K562 (cell line): Measurements from ENCODE around the gene NAA40. TPM values are rescaled to one million over a fixed set of nuclear protein-coding genes. Genes with fewer than 3 reads are reported as not detected.

Experiments
- FOXJ3 ChIP-seq: sonication (generic); formaldehyde crosslinking; IDR thresholded peaks from 2 replicates; pipeline ENCODE4 v1.4.0; 2020; ENCODE audit warnings: mild to moderate bottlenecking, missing genetic modification reagents
- MTA2 ChIP-seq: fragments of 450-650 bp; IDR thresholded peaks from 2 replicates; pipeline ENCODE4 v1.6.1; 2016; ENCODE audit warnings: low read depth
- POLR2G ChIP-seq: fragments of 200-400 bp; formaldehyde crosslinking; IDR thresholded peaks from 2 replicates; pipeline ENCODE4 v1.6.1; 2017; ENCODE audit warnings: low read depth, mild to moderate bottlenecking, antibody characterized with exemption, low read length, moderate library complexity
- RBFOX2 ChIP-seq: fragments of 200-400 bp; formaldehyde crosslinking; IDR thresholded peaks from 2 replicates; pipeline ENCODE4 v1.6.1; 2017; ENCODE audit warnings: low read depth, mild to moderate bottlenecking, low read length, moderate library complexity
- RBM25 ChIP-seq: fragments of 200-400 bp; formaldehyde crosslinking; IDR thresholded peaks from 2 replicates; pipeline ENCODE4 v1.6.1; 2018; ENCODE audit warnings: low read length, low read depth, moderate library complexity; ENCODE audit not compliant: severe bottlenecking
- SMAD3 ChIP-seq: fragments of 450-650 bp; formaldehyde crosslinking; conservative IDR thresholded peaks from 2 replicates; pipeline ENCODE4 v1.4.0; 2020; ENCODE audit warnings: mild to moderate bottlenecking
- ZEB2 ChIP-seq: fragments of 450-650 bp; IDR thresholded peaks from 2 replicates; pipeline ENCODE4 v1.6.1; 2016
- ZNF274 ChIP-seq: IDR thresholded peaks from 2 replicates; pipeline ENCODE4 v1.6.1; 2011; ENCODE audit warnings: low read depth, mild to moderate bottlenecking, low read length, moderate library complexity, borderline replicate concordance
- polyA plus RNA-seq, 8 experiments: library from polyadenylated mRNA; depleted of rRNA in 4 of 8; stranded (reverse) in 5 of 8; unstranded in 3 of 8; fragments of >200 nt; fragmentation: Nextera tagmentation in 2 of 8; fragmentation: Illumina TruSeq in 1 of 8; extraction: Ambion mirVana in 2 of 8; extraction: Trizol in 1 of 8; gene quantifications; 2 replicates each; pipeline versions ENCODE4 v1.2.1 to v1.2.3, GENCODE V29; 2011 to 2014; ENCODE audit warnings: inconsistent platforms in 1 of 8, missing spikeins in 1 of 8
- total RNA-seq, 7 experiments: library from RNA; depleted of rRNA in 6 of 7; stranded (reverse); fragments of >200 nt in 6 of 7; fragmentation: Illumina TruSeq in 2 of 7; extraction: Trizol in 2 of 7; gene quantifications; 2 replicates each; pipeline versions ENCODE4 v1.2.1 to v1.2.3, GENCODE V29; 2011 to 2021; ENCODE audit warnings: low replicate concordance in 1 of 7
- TF ChIP-seq, protein P1 (sequence below): sonication (generic); formaldehyde crosslinking; IDR thresholded peaks from 2 replicates; pipeline ENCODE4 v1.8.0; 2022; ENCODE audit warnings: mild to moderate bottlenecking, missing genetic modification reagents
- TF ChIP-seq, protein P2 (sequence below): fragments of 250-450 bp; sonication (Bioruptor Pico); IDR thresholded peaks from 2 replicates; pipeline ENCODE4 v1.4.0; 2020
- TF ChIP-seq, protein P3 (sequence below), 2 experiments: fragments of 450-650 bp; IDR thresholded peaks; 2 replicates each; pipeline ENCODE4 v1.6.1; 2018; ENCODE audit warnings: mild to moderate bottlenecking in 2 of 2, low read depth in 1 of 2; ENCODE audit not compliant: partially characterized antibody in 2 of 2

The NAA40 gene
- total and polyA plus RNA-seq, 9 of the 15 experiments (the other 6 are each of a cell fraction or from before 2014, with no cell fraction given): 6.2 to 39.0 (median 23.1) TPM

DNA sequence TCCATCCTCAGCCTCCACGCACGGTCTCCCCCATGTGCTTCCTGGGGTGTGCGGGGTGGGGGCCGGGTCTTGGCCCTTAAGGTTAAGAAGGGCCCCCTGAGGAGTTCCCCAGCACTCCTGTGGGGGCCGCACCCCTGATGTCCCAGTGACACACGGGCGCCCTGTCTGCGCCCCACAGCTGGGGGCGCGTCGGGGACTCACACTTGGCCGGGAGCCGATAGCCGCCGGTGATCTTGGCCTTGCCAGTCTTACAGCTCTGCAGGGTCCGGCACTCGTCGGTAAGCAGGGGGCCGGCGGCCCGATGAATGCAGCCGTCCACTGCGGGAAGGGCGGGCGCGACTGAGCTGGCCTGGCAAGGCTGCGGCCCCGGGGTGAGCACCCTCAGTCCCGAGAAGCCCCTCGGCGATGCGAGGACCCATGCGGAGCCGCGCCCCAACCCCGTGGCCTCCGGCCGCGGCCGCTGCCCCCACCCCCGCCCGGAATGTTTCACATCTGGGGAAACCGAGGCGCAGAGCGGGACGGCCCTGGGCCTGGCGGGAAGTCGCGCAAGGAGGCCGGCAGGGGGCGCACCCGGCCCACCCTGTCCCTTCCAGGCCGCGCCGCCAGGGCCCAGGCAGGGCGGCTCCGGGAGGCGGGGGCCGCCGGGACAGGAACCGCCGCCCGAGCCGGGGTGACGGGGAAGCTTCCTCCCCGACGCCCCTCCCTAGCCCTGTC lies 61.4 kb downstream of the NAA40 start (continued):
- TF ChIP-seq, protein P1, sequence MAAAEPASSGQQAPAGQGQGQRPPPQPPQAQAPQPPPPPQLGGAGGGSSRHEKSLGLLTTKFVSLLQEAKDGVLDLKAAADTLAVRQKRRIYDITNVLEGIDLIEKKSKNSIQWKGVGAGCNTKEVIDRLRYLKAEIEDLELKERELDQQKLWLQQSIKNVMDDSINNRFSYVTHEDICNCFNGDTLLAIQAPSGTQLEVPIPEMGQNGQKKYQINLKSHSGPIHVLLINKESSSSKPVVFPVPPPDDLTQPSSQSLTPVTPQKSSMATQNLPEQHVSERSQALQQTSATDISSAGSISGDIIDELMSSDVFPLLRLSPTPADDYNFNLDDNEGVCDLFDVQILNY (CRISPR knock-in tag): no peak
- TF ChIP-seq SMAD3 (CRISPR knock-in tag) (no peak), ZNF274 (no peak), FOXJ3 (CRISPR knock-in tag) (no peak), MTA2 (no peak), RBFOX2 (peak; percentile 28), POLR2G (peak; percentile 62), ZEB2 (no peak), RBM25 (no peak)
- TF ChIP-seq, protein P2, sequence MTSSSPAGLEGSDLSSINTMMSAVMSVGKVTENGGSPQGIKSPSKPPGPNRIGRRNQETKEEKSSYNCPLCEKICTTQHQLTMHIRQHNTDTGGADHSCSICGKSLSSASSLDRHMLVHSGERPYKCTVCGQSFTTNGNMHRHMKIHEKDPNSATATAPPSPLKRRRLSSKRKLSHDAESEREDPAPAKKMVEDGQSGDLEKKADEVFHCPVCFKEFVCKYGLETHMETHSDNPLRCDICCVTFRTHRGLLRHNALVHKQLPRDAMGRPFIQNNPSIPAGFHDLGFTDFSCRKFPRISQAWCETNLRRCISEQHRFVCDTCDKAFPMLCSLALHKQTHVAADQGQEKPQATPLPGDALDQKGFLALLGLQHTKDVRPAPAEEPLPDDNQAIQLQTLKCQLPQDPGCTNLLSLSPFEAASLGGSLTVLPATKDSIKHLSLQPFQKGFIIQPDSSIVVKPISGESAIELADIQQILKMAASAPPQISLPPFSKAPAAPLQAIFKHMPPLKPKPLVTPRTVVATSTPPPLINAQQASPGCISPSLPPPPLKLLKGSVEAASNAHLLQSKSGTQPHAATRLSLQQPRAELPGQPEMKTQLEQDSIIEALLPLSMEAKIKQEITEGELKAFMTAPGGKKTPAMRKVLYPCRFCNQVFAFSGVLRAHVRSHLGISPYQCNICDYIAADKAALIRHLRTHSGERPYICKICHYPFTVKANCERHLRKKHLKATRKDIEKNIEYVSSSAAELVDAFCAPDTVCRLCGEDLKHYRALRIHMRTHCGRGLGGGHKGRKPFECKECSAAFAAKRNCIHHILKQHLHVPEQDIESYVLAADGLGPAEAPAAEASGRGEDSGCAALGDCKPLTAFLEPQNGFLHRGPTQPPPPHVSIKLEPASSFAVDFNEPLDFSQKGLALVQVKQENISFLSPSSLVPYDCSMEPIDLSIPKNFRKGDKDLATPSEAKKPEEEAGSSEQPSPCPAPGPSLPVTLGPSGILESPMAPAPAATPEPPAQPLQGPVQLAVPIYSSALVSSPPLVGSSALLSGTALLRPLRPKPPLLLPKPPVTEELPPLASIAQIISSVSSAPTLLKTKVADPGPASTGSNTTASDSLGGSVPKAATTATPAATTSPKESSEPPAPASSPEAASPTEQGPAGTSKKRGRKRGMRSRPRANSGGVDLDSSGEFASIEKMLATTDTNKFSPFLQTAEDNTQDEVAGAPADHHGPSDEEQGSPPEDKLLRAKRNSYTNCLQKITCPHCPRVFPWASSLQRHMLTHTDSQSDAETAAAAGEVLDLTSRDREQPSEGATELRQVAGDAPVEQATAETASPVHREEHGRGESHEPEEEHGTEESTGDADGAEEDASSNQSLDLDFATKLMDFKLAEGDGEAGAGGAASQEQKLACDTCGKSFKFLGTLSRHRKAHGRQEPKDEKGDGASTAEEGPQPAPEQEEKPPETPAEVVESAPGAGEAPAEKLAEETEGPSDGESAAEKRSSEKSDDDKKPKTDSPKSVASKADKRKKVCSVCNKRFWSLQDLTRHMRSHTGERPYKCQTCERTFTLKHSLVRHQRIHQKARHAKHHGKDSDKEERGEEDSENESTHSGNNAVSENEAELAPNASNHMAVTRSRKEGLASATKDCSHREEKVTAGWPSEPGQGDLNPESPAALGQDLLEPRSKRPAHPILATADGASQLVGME (CRISPR knock-in tag): no peak
- TF ChIP-seq, protein P3, sequence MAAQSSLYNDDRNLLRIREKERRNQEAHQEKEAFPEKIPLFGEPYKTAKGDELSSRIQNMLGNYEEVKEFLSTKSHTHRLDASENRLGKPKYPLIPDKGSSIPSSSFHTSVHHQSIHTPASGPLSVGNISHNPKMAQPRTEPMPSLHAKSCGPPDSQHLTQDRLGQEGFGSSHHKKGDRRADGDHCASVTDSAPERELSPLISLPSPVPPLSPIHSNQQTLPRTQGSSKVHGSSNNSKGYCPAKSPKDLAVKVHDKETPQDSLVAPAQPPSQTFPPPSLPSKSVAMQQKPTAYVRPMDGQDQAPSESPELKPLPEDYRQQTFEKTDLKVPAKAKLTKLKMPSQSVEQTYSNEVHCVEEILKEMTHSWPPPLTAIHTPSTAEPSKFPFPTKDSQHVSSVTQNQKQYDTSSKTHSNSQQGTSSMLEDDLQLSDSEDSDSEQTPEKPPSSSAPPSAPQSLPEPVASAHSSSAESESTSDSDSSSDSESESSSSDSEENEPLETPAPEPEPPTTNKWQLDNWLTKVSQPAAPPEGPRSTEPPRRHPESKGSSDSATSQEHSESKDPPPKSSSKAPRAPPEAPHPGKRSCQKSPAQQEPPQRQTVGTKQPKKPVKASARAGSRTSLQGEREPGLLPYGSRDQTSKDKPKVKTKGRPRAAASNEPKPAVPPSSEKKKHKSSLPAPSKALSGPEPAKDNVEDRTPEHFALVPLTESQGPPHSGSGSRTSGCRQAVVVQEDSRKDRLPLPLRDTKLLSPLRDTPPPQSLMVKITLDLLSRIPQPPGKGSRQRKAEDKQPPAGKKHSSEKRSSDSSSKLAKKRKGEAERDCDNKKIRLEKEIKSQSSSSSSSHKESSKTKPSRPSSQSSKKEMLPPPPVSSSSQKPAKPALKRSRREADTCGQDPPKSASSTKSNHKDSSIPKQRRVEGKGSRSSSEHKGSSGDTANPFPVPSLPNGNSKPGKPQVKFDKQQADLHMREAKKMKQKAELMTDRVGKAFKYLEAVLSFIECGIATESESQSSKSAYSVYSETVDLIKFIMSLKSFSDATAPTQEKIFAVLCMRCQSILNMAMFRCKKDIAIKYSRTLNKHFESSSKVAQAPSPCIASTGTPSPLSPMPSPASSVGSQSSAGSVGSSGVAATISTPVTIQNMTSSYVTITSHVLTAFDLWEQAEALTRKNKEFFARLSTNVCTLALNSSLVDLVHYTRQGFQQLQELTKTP (IDR thresholded peaks at IDR 0.05; ENCODE audit: low read depth in 1 of 2, partially characterized antibody in 2 of 2): no peak
